OCI-LY1 (cell line): ENCODE measurements around the gene WBP1L.
"Not testable (repeated sequence)": the region's sequence is repeated elsewhere in the genome, so short reads cannot be mapped to it uniquely, and the experiment has no call there.

Experiments used
- H2AFZ ChIP-seq: fragments of 200-600 bp; sonication (generic), shearing (Covaris generic); 2 replicates; pipeline ENCODE4 v1.6.0; 2014; ENCODE audit warnings: antibody characterized with exemption, mild to moderate bottlenecking, low read length
- H3F3A ChIP-seq: fragments of 200-600 bp; sonication (generic), shearing (Covaris generic); 2 replicates; pipeline ENCODE4 v1.6.0; 2014; ENCODE audit warnings: mild to moderate bottlenecking, antibody characterized with exemption, low read length, moderate library complexity; ENCODE audit not compliant: insufficient read depth
- H3K27ac ChIP-seq: fragments of 200-600 bp; sonication (generic); 2 replicates; pipeline ENCODE4 v1.5.1; 2014; ENCODE audit warnings: low read length, mixed run types, mild to moderate bottlenecking, low read depth; ENCODE audit not compliant: poor library complexity, severe bottlenecking
- H3K27me3 ChIP-seq: fragments of 200-600 bp; sonication (generic); 2 replicates; pipeline ENCODE4 v1.6.0; 2014; ENCODE audit warnings: antibody characterized with exemption, mild to moderate bottlenecking, low read length, moderate library complexity; ENCODE audit not compliant: insufficient read depth
- H3K36me3 ChIP-seq: fragments of 200-600 bp; sonication (generic); 2 replicates; pipeline ENCODE4 v1.6.1; 2014; ENCODE audit warnings: mild to moderate bottlenecking, antibody characterized with exemption, low read length, moderate library complexity, mixed read lengths; ENCODE audit not compliant: insufficient read depth
- H3K4me1 ChIP-seq: fragments of 200-600 bp; sonication (generic); 2 replicates; pipeline ENCODE4 v1.5.1; 2014; ENCODE audit warnings: mild to moderate bottlenecking, low read length, moderate library complexity; ENCODE audit not compliant: insufficient read depth, severe bottlenecking
- H3K4me2 ChIP-seq: fragments of 200-600 bp; sonication (generic), shearing (Covaris generic); 2 replicates; pipeline ENCODE4 v1.6.1; 2014; ENCODE audit warnings: low read length
- H3K4me3 ChIP-seq: fragments of 200-600 bp; sonication (generic); 2 replicates; pipeline ENCODE4 v1.5.1; 2014; ENCODE audit warnings: low read length, low read depth, mild to moderate bottlenecking, mixed read lengths; ENCODE audit not compliant: poor library complexity, severe bottlenecking
- H3K79me2 ChIP-seq: fragments of 200-600 bp; shearing (Covaris generic); 2 replicates; pipeline ENCODE4 v1.6.1; 2016; ENCODE audit warnings: mixed run types, low read length, mixed read lengths; ENCODE audit not compliant: insufficient read depth
- H3K9ac ChIP-seq: fragments of 200-600 bp; sonication (generic), shearing (Covaris generic); 2 replicates; pipeline ENCODE4 v1.6.1; 2014; ENCODE audit warnings: mild to moderate bottlenecking, low read length, mixed read lengths
- H3K9me2 ChIP-seq: fragments of 200-600 bp; sonication (generic), shearing (Covaris generic); 2 replicates; pipeline ENCODE4 v1.6.1; 2014; ENCODE audit warnings: low read depth, mild to moderate bottlenecking, low read length, mixed read lengths
- H3K9me3 ChIP-seq: fragments of 200-600 bp; shearing (Covaris generic); 2 replicates; pipeline ENCODE4 v1.6.1; 2014; ENCODE audit warnings: low read length, mixed read lengths
- H4K20me1 ChIP-seq: fragments of 200-600 bp; sonication (generic), shearing (Covaris generic); 2 replicates; pipeline ENCODE4 v1.6.0; 2016; ENCODE audit warnings: mild to moderate bottlenecking, low read length; ENCODE audit not compliant: insufficient read depth
- CTCF ChIP-seq: fragments of 200-600 bp; sonication (generic), shearing (Covaris generic); IDR thresholded peaks from 2 replicates; pipeline ENCODE4 v1.5.1; 2017; ENCODE audit warnings: mild to moderate bottlenecking, antibody characterized with exemption, low read length, moderate library complexity, mixed read lengths
- EZH2 ChIP-seq: fragments of 200-600 bp; sonication (generic), shearing (Covaris generic); IDR thresholded peaks from 2 replicates; pipeline ENCODE4 v1.8.0; 2017; ENCODE audit warnings: borderline replicate concordance, mixed run types, mild to moderate bottlenecking, antibody characterized with exemption, low read length, moderate library complexity, mixed read lengths

The WBP1L gene

GRCh38 chr10:102819054-102819453, 75.3 kb downstream of the WBP1L start:
- no peak overlapping the region for H2AFZ ChIP-seq
- peaks cover 8% of the 10 kb centered on the region for H3K4me1 ChIP-seq
- H3K36me3 ChIP-seq: no peaks in the 10 kb centered on the region
- no peaks in the 10 kb centered on the region for H3K79me2 ChIP-seq
- no peak overlapping the region for H3K9ac ChIP-seq
- no peaks in the 10 kb centered on the region for H3K9me2 ChIP-seq
- no peak overlapping the region for H3K27ac ChIP-seq
- no peaks in the 10 kb centered on the region for H3K27me3 ChIP-seq
- H3K9me3 ChIP-seq: no peaks in the 10 kb centered on the region
- H3F3A ChIP-seq: no peaks in the 10 kb centered on the region
- TF ChIP-seq CTCF: no peak
- no peak for TF ChIP-seq EZH2
- H4K20me1 ChIP-seq: no peaks in the 10 kb centered on the region
- no peak overlapping the region for H3K4me3 ChIP-seq
- no peak overlapping the region for H3K4me2 ChIP-seq

- not testable (repeated sequence) for H3K79me2 ChIP-seq, H3F3A ChIP-seq
These were observed 76.3 kb downstream of the WBP1L start for GRCh38 chr10:102820008-102820407.

GRCh38 chr10:102822222-102822621, 78.5 kb downstream of the WBP1L start:
- Histone ChIP-seq H3K9me3 (no peaks in the 10 kb centered on the region), H3K9ac (no peak overlapping the region), H3K27me3 (no peaks in the 10 kb centered on the region), H2AFZ (no peak overlapping the region), H3K9me2 (no peaks in the 10 kb centered on the region), H3K36me3 (no peaks in the 10 kb centered on the region), H3K27ac (no peak overlapping the region), H3F3A (no peaks in the 10 kb centered on the region), H3K4me1 (no peaks in the 10 kb centered on the region), H3K79me2 (no peaks in the 10 kb centered on the region), H3K4me2 (no peak overlapping the region), H3K4me3 (no peak overlapping the region), H4K20me1 (no peaks in the 10 kb centered on the region)
- TF ChIP-seq CTCF: no peak
- TF ChIP-seq EZH2: no peak

More at GRCh38 chr10:102820008-102820407, 76.3 kb downstream of the WBP1L start:
- H3K27ac ChIP-seq, H2AFZ ChIP-seq, H3K4me2 ChIP-seq, H3K4me1 ChIP-seq, H3K4me3 ChIP-seq, H4K20me1 ChIP-seq, H3K36me3 ChIP-seq, H3K9me3 ChIP-seq, H3K9me2 ChIP-seq, H3K27me3 ChIP-seq, H3K9ac ChIP-seq: not testable (repeated sequence)

GRCh38 chr10:102824664-102825063, 80.9 kb downstream of the WBP1L start:
- no peak overlapping the region for H2AFZ ChIP-seq
- no peak overlapping the region for H3K4me2 ChIP-seq
- H3K79me2 ChIP-seq: no peaks in the 10 kb centered on the region
- H3K27me3 ChIP-seq: no peaks in the 10 kb centered on the region
- no peaks in the 10 kb centered on the region for H3F3A ChIP-seq
- no peak overlapping the region for H3K9ac ChIP-seq
- no peaks in the 10 kb centered on the region for H4K20me1 ChIP-seq
- no peaks in the 10 kb centered on the region for H3K4me1 ChIP-seq
- TF ChIP-seq EZH2 (no peak), CTCF (no peak)
- no peaks in the 10 kb centered on the region for H3K9me3 ChIP-seq
- H3K9me2 ChIP-seq: no peaks in the 10 kb centered on the region
- no peak overlapping the region for H3K27ac ChIP-seq
- no peak overlapping the region for H3K4me3 ChIP-seq
- H3K36me3 ChIP-seq: no peaks in the 10 kb centered on the region
